ENCODE results near the gene MACROH2A2. TPM values are rescaled to one million over a fixed set of nuclear protein-coding genes. Genes with fewer than 3 reads are reported as not detected.
A peak's percentile ranks its signal among the peaks of the same experiment; 100 is the strongest.

MACROH2A2 gene
- total RNA-seq, 1 donor from 2014 or later: 15.5 TPM

DNA sequence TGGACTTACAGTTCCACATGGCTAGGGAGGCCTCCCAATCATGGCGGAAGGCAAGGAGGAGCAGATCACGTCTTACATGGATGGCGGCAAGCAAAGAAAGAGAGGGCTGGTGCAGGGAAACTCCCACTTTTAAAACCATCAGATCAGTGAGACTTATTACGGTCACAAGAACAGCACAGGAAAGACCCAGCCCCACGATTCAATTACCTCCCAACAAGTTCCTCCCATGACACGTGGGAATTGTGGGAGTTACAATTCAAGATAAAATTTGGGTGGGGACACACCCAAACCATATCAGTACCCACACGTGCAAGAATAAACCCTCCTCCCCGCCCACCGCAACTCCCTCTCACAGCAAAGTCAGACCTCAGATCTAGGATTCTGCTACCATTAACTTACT is 84.5 kb downstream of the MACROH2A2 start:
- Histone ChIP-seq H3K27ac (no peak overlapping the region), H3K27me3 (no peaks in the 10 kb centered on the region), H3K4me1 (peaks cover 22% of the 10 kb centered on the region), H3K9me3 (no peaks in the 10 kb centered on the region), H3K4me3 (no peak overlapping the region), H3K36me3 (peaks cover 0 to 10% of the 10 kb centered on the region in 2 donors)
- intact Hi-C loops (cut with DNase I): no loop called here
- peak in 1 of 2 donors; percentile 25 for DNase-seq (ENCODE audit: extremely low spot score in 2 of 2)
- TF ChIP-seq POLR2AphosphoS5 (IDR thresholded peaks at IDR 0.05; ENCODE audit: insufficient read depth in 1 of 2, low read depth in 1 of 2) (no peak), POLR2A (IDR thresholded peaks at IDR 0.05) (no peak)
- TF ChIP-seq, protein P1, sequence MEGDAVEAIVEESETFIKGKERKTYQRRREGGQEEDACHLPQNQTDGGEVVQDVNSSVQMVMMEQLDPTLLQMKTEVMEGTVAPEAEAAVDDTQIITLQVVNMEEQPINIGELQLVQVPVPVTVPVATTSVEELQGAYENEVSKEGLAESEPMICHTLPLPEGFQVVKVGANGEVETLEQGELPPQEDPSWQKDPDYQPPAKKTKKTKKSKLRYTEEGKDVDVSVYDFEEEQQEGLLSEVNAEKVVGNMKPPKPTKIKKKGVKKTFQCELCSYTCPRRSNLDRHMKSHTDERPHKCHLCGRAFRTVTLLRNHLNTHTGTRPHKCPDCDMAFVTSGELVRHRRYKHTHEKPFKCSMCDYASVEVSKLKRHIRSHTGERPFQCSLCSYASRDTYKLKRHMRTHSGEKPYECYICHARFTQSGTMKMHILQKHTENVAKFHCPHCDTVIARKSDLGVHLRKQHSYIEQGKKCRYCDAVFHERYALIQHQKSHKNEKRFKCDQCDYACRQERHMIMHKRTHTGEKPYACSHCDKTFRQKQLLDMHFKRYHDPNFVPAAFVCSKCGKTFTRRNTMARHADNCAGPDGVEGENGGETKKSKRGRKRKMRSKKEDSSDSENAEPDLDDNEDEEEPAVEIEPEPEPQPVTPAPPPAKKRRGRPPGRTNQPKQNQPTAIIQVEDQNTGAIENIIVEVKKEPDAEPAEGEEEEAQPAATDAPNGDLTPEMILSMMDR (IDR thresholded peaks at IDR 0.05): no peak

DNA sequence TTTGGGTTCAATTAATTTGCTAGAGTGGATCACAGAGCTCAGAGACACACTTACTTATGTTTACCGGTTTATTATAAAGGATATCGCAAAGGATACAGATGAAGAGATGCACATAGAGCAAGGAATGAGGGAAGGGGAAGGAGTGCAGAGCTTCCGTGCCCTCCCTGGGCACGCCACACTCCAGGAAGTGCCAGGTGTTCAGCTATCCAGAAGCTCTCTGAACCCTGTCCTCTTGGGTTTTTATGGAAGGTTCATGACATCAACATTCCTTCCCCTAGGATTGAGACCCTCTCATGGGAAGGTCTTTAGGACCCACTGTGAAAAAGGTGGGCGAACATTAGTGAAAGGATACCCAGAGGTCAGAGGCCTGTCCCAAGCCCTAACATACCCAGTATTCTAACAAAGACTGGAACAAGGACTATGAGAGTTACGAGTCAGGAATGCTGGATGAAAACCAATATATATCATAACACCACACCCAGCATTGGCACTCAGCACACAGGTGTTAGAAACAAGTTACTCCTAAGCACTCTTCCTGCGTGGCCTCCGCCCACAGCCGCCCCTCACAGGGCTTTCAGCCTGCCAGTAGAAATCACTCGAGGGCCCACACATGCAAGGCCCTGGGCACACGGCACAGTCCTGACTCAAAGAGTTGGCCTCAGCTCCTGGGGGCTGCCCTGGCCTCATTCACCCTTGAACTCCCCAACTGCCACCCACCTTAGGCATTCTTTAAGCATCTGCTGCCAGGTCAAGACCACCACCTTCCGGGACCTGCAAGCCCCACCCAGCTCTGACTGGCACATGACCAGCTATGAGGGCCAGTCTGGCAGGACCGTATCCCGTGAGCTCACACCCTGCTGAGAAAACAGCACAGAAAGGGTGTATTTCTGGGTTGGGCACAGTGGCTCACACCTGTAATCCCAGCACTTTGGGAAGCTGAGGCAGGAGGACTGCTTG is 85.6 kb downstream of the MACROH2A2 start:
- TF ChIP-seq, protein P1 (IDR thresholded peaks at IDR 0.05): no peak
- no peak for TF ChIP-seq POLR2AphosphoS5 (IDR thresholded peaks at IDR 0.05; ENCODE audit: insufficient read depth in 1 of 2, low read depth in 1 of 2)
- no peak for TF ChIP-seq POLR2A (IDR thresholded peaks at IDR 0.05)
- H3K4me1 ChIP-seq: peaks cover 15% of the 10 kb centered on the region
- H3K36me3 ChIP-seq: peaks cover 0 to 10% of the 10 kb centered on the region in 2 donors
- no peak overlapping the region for H3K27ac ChIP-seq
- no peak overlapping the region for H3K4me3 ChIP-seq
- no peaks in the 10 kb centered on the region for H3K27me3 ChIP-seq
- peak in 1 of 2 donors; percentile 87 for DNase-seq (ENCODE audit: extremely low spot score in 2 of 2)
- intact Hi-C loops (cut with DNase I): no loop called here
- no peaks in the 10 kb centered on the region for H3K9me3 ChIP-seq

DNA sequence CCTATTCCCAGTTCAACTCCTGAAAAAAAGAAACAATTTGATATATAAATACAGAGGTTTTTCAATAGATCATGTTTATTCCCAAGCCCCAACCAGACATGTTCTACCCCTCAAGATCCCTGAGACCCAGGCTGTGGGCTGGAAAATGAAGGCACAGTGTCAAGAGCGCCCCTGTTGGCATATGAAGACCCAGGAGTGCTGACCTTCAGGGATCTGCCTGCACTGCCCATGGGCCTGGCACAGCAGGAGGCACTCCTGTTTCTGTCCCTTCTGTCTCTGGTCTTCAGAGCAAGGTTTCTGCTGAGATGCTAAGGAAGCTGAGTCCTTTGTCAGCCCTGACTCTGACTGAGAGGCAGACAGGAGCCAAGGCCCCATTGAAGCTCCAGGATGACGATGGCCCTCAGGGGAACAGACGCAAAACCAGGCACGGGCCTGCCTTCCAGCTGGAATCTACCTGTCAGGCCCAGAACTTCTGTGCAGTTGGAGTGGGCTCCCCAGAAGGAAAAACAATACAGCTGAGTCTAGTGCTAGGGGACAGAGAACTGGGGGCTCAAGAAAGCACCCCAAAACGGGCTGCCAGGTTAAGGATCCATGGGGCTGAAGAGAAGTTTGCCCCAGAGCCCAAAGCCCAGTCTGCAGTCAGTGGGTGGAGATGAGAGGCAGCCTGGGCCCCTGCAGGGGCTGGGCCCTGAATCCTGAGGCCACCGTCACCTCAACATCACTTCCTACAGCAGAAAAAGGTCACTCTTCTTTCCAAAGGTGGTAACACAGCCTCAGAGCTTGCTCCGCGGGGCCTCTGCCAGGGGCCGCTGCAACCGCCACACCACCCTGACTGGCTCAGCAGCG is 86.7 kb downstream of the MACROH2A2 start:
- no peaks in the 10 kb centered on the region for H3K9me3 ChIP-seq
- intact Hi-C loops (cut with DNase I): no loop called here
- TF ChIP-seq POLR2AphosphoS5 (IDR thresholded peaks at IDR 0.05; ENCODE audit: insufficient read depth in 1 of 2, low read depth in 1 of 2) (no peak), POLR2A (IDR thresholded peaks at IDR 0.05) (no peak)
- TF ChIP-seq, protein P1 (IDR thresholded peaks at IDR 0.05): no peak
- H3K36me3 ChIP-seq: peaks cover 0 to 10% of the 10 kb centered on the region in 2 donors
- H3K27me3 ChIP-seq: no peaks in the 10 kb centered on the region
- no peak overlapping the region for H3K4me3 ChIP-seq
- H3K27ac ChIP-seq: no peak overlapping the region
- H3K4me1 ChIP-seq: peaks cover 19% of the 10 kb centered on the region
- peak in 1 of 2 donors; percentile 40 for DNase-seq (ENCODE audit: extremely low spot score in 2 of 2)

GRCh38 chr10:70139997-70140250 is 87.3 kb downstream of the MACROH2A2 start:
- no peak overlapping the region for H3K4me3 ChIP-seq
- peaks cover 0 to 10% of the 10 kb centered on the region in 2 donors for H3K36me3 ChIP-seq
- peaks cover 24% of the 10 kb centered on the region for H3K4me1 ChIP-seq
- H3K27me3 ChIP-seq: no peaks in the 10 kb centered on the region
- H3K9me3 ChIP-seq: no peaks in the 10 kb centered on the region
- TF ChIP-seq, protein P1 (IDR thresholded peaks at IDR 0.05): no peak
- TF ChIP-seq POLR2AphosphoS5 (IDR thresholded peaks at IDR 0.05; ENCODE audit: insufficient read depth in 1 of 2, low read depth in 1 of 2) (no peak), POLR2A (IDR thresholded peaks at IDR 0.05) (no peak)
- peak in 1 of 2 donors; percentile 77 for DNase-seq (ENCODE audit: extremely low spot score in 2 of 2)
- no peak overlapping the region for H3K27ac ChIP-seq
- intact Hi-C loops (cut with DNase I): no loop called here
